ENCODE measurements around the gene TAF15. TPM values are rescaled to one million over a fixed set of nuclear protein-coding genes. Genes with fewer than 3 reads are reported as not detected.
A peak's percentile ranks its signal among the peaks of the same experiment; 100 is the strongest.

Gene TAF15
- total and polyA plus RNA-seq, 12 donors: 56.1 to 158 (median 130) TPM

DNA sequence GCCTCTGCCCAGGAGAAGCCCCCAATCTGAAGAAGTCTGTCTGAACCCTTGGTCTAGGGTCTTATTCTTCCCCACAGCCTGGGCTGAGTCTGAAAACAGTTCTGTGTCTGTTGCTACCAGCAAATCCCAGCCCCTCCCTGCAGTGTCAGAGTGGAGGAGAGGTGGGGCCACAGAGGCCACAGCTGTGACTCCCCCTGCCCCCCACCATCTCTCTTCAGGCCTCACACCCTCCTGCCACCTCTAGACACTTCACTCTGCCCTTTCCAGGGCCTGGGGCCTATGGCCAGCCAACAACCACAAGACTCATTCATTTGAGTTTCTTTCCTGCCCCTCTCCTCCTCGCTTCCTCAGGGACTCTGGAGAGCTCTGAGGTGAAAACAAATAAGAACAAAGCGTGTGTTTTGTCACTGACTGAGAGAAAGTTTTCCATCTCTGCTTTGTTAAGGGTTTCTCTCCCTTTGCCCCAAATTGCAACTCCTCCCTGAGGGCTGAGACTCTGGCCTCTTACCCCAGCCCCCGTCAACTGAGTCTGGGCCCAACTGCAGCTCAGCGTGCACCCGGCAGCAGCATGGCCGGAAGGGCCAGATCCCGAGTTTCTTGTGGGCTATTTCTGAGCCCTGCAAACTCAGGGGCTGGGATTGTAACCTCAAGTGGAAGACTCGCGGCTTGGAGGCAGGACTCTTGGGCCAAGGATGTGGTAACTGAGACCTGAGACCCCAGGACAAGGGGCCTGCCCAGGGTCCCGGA, 35.4 kb upstream of the TAF15 start:
- Histone ChIP-seq H3K27me3 (no peaks in the 10 kb centered on the region), H3K4me1 (peaks cover 4 to 42% (median 21%) of the 10 kb centered on the region in 9 donors), H3K4me3 (no peak overlapping the region), H3K9me3 (no peaks in the 10 kb centered on the region), H3K36me3 (no peaks in the 10 kb centered on the region), H3K27ac (peak overlapping the region in 4 of 10 donors; percentile 12 to 48 (median 20))
- no peak for DNase-seq
- intact Hi-C loops (cut with DNase I): no loop called here
- ATAC-seq: peak in 6 of 8 donors; percentile 11 to 47 (median 22)
- TF ChIP-seq, protein P1, sequence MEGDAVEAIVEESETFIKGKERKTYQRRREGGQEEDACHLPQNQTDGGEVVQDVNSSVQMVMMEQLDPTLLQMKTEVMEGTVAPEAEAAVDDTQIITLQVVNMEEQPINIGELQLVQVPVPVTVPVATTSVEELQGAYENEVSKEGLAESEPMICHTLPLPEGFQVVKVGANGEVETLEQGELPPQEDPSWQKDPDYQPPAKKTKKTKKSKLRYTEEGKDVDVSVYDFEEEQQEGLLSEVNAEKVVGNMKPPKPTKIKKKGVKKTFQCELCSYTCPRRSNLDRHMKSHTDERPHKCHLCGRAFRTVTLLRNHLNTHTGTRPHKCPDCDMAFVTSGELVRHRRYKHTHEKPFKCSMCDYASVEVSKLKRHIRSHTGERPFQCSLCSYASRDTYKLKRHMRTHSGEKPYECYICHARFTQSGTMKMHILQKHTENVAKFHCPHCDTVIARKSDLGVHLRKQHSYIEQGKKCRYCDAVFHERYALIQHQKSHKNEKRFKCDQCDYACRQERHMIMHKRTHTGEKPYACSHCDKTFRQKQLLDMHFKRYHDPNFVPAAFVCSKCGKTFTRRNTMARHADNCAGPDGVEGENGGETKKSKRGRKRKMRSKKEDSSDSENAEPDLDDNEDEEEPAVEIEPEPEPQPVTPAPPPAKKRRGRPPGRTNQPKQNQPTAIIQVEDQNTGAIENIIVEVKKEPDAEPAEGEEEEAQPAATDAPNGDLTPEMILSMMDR (IDR thresholded peaks at IDR 0.05): no peak
- 59 to 66% methylated on average over 10 of the region's 10 CpGs for WGBS, 2 donors

DNA sequence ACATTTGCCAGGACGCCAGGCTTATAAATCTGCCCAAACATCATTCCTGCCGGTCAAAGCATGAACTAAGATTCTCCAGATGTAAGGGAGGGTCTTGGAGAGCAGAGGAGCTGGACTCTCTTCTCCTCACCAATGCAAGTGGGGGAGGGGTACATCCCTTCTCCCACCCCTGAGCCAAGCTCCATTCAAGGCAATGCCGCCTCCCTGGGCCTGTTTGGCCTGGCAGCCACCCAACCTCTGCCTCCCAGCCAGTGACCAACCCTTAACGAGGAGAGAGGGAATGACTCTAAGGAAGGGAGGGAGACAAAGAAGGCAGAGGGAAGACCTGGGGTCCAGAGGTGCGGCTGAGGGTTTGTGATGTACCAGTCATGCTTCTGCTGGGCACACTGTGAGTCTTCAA, 34.8 kb upstream of the TAF15 start:
- DNase-seq: peak; percentile 29 to 49

DNA sequence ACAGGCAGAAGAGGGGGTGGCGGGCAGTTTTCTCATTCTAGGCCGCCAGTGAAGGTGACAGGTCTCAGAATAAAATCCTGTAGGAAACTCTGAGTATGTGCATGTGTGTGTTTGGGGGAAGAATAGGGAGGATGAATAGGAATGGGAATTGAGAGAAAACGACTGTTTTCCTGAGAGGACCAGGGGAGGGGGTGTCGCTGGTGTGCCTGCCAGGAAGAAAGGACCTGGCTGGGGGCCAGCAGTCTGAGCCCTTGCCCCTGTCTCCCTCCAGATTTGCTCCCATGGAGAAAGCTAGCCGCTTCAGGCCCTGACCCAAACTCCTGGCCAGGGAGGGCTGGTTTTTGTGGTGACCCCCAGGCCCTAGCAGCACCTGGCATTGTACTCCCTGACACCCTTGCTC, 34.2 kb upstream of the TAF15 start:
- H3K4me3 ChIP-seq: no peak overlapping the region
- WGBS, 2 donors: 75 to 76% methylated on average over 5 of the region's 5 CpGs
- no peaks in the 10 kb centered on the region for H3K27me3 ChIP-seq
- TF ChIP-seq, protein P1 (IDR thresholded peaks at IDR 0.05): no peak
- H3K36me3 ChIP-seq: no peaks in the 10 kb centered on the region
- ATAC-seq (no peak), DNase-seq (no peak)
- peaks cover 4 to 43% (median 21%) of the 10 kb centered on the region in 9 donors for H3K4me1 ChIP-seq
- intact Hi-C loops (cut with DNase I): no loop called here
- peak overlapping the region in 2 of 10 donors; percentile 24 to 48 for H3K27ac ChIP-seq
- H3K9me3 ChIP-seq: no peaks in the 10 kb centered on the region

More for the DNA sequence above, 34.8 kb upstream of the TAF15 start:
- Histone ChIP-seq H3K27ac (peak overlapping the region in 4 of 10 donors; percentile 4 to 48 (median 18)), H3K4me1 (peaks cover 4 to 43% (median 21%) of the 10 kb centered on the region in 9 donors), H3K9me3 (no peaks in the 10 kb centered on the region), H3K27me3 (no peaks in the 10 kb centered on the region), H3K4me3 (no peak overlapping the region), H3K36me3 (no peaks in the 10 kb centered on the region)
- 45 to 59% methylated on average over 5 of the region's 5 CpGs for WGBS, 2 donors
- intact Hi-C loops (cut with DNase I): no loop called here
- ATAC-seq: peak; percentile 31 to 89 (median 66)
- TF ChIP-seq, protein P1 (IDR thresholded peaks at IDR 0.05): no peak

DNA sequence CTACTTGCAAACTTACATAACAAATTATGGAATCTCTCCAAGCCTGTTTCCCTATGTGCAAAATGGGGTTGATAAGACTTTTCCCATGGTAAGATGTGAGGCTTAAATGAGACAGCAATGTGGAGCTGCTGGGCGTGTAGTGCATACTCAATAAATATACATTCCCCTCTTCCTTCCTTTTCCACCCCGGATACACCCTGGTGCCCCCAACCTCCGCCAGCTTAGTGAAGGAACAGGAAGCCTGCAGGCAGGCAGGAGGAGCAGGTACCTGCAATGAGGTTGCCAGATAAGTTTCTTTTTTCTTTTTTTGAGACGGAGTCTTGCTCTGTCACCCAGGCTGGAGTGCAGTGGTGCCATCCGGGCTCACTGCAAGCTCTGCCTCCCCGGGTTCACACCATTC, 33.7 kb upstream of the TAF15 start:
- Histone ChIP-seq H3K4me1 (peaks cover 4 to 43% (median 21%) of the 10 kb centered on the region in 9 donors), H3K27me3 (no peaks in the 10 kb centered on the region)
- intact Hi-C loops (cut with DNase I): no loop called here

More for the DNA sequence above, 33.7 kb upstream of the TAF15 start:
- Histone ChIP-seq H3K27ac (no peak overlapping the region), H3K36me3 (no peaks in the 10 kb centered on the region), H3K4me3 (no peak overlapping the region), H3K9me3 (no peaks in the 10 kb centered on the region)
- TF ChIP-seq, protein P1 (IDR thresholded peaks at IDR 0.05): no peak
- WGBS, 2 donors: 79 to 81% methylated on average over 6 of the region's 6 CpGs
- ATAC-seq (no peak), DNase-seq (no peak)

Measured in heart right ventricle (tissue), 16 donors.